ENCODE measurements around the gene SPATA20.
A peak's percentile ranks its signal among the peaks of the same experiment; 100 is the strongest.

SPATA20 gene

GRCh38 chr17:50560185-50560824 is 13.3 kb downstream of the SPATA20 start, which contains the start of gene CACNA1G:
CACNA1G (plus strand) TSS chr17:50560715; CDS start chr17:50561460, 745 bp downstream.
- peak; percentile 72 for DNase-seq

GRCh38 chr17:50560931-50561745 is 14.2 kb downstream of the SPATA20 start:
- no peak for DNase-seq

GRCh38 chr17:50561746-50562141 is 14.8 kb downstream of the SPATA20 start:
- no peak for DNase-seq

GRCh38 chr17:50562242-50563091 is 15.5 kb downstream of the SPATA20 start:
- DNase-seq: no peak

- DNase-seq: no peak
These were observed 16.1 kb downstream of the SPATA20 start for GRCh38 chr17:50563092-50563511.

GRCh38 chr17:50564916-50565315 is 17.9 kb downstream of the SPATA20 start:
- no peak for DNase-seq

- peak; percentile 71 for DNase-seq
These were observed 18.7 kb downstream of the SPATA20 start for GRCh38 chr17:50565402-50566350.

GRCh38 chr17:50566886-50567285 is 19.9 kb downstream of the SPATA20 start:
- DNase-seq: no peak

GRCh38 chr17:50568659-50569058 is 21.7 kb downstream of the SPATA20 start:
- DNase-seq: no peak

- no peak for DNase-seq
These were observed 22.6 kb downstream of the SPATA20 start for GRCh38 chr17:50569592-50569991.

GRCh38 chr17:50570032-50570431 is 23.1 kb downstream of the SPATA20 start:
- DNase-seq: no peak

- DNase-seq: no peak
These were observed 23.6 kb downstream of the SPATA20 start for GRCh38 chr17:50570528-50570927.

- no peak for DNase-seq
These were observed 24.7 kb downstream of the SPATA20 start for GRCh38 chr17:50571681-50572080.

GRCh38 chr17:50572541-50572940 is 25.6 kb downstream of the SPATA20 start:
- DNase-seq: no peak

- no peak for DNase-seq
These were observed 27.1 kb downstream of the SPATA20 start for GRCh38 chr17:50573866-50574611.

- peak; percentile 31 for DNase-seq
These were observed 28.7 kb downstream of the SPATA20 start for GRCh38 chr17:50575581-50576210.

GRCh38 chr17:50576864-50577263 is 29.9 kb downstream of the SPATA20 start:
- no peak for DNase-seq

- no peak for DNase-seq
These were observed 30.5 kb downstream of the SPATA20 start for GRCh38 chr17:50577451-50577954.

- DNase-seq: no peak
These were observed 31.2 kb downstream of the SPATA20 start for GRCh38 chr17:50578173-50578572.

GRCh38 chr17:50579399-50579798 is 32.4 kb downstream of the SPATA20 start:
- DNase-seq: no peak

GRCh38 chr17:50580646-50581045 is 33.7 kb downstream of the SPATA20 start:
- no peak for DNase-seq
